HG02759 (cell line): ENCODE results near the gene PKP1.

ENCODE experiments used
- ATAC-seq: cut with Tn5 transposase; IDR thresholded peaks from one replicate; pipeline ENCODE4 v1.9.1; 2021; ENCODE audit warnings: mild to moderate bottlenecking, moderate library complexity; ENCODE audit not compliant: unreplicated experiment

The PKP1 gene

GRCh38 chr1:201304126-201304525, 20.8 kb downstream of the PKP1 start:
- ATAC-seq: no peak

- no peak for ATAC-seq
Observed at GRCh38 chr1:201305815-201306214, 22.5 kb downstream of the PKP1 start.

- no peak for ATAC-seq
Observed at GRCh38 chr1:201307231-201307630, 23.9 kb downstream of the PKP1 start.

- ATAC-seq: no peak
Observed at GRCh38 chr1:201307760-201308499, 24.6 kb downstream of the PKP1 start.

- ATAC-seq: no peak
Observed at GRCh38 chr1:201309416-201309815, 26.1 kb downstream of the PKP1 start.

- no peak for ATAC-seq
Observed at GRCh38 chr1:201310251-201310985, 27.1 kb downstream of the PKP1 start.

- ATAC-seq: no peak
Observed at GRCh38 chr1:201310986-201311355, 27.7 kb downstream of the PKP1 start.

- no peak for ATAC-seq
Observed at GRCh38 chr1:201311356-201312011, 28.2 kb downstream of the PKP1 start.

- ATAC-seq: no peak
Observed at GRCh38 chr1:201312298-201312697, 29.0 kb downstream of the PKP1 start.

GRCh38 chr1:201313086-201313485, 29.8 kb downstream of the PKP1 start:
- no peak for ATAC-seq

GRCh38 chr1:201316556-201316955, 33.2 kb downstream of the PKP1 start:
- ATAC-seq: no peak

GRCh38 chr1:201317551-201317950, 34.2 kb downstream of the PKP1 start:
- no peak for ATAC-seq

GRCh38 chr1:201318504-201319340, 35.4 kb downstream of the PKP1 start:
- ATAC-seq: no peak

GRCh38 chr1:201319631-201320030, 36.3 kb downstream of the PKP1 start:
- no peak for ATAC-seq

GRCh38 chr1:201320168-201320788, 37.0 kb downstream of the PKP1 start:
- no peak for ATAC-seq

GRCh38 chr1:201321826-201322390, 38.6 kb downstream of the PKP1 start:
- ATAC-seq: no peak

GRCh38 chr1:201322653-201323510, 39.6 kb downstream of the PKP1 start:
- ATAC-seq: no peak

- ATAC-seq: no peak
Observed at GRCh38 chr1:201324306-201324705, 41.0 kb downstream of the PKP1 start.
